Fibroblast of peridontal ligament (primary cell): ENCODE data around the gene TRIM41.
"Not testable (repeated sequence)": the region's sequence is repeated elsewhere in the genome, so short reads cannot be mapped to it uniquely, and the experiment has no call there.

ENCODE experiments used
- DNase-seq: peaks from one replicate; pipeline ENCODE4 v3.0.0-alpha.2; 2010; ENCODE audit errors: extremely low read depth

Gene TRIM41

DNA sequence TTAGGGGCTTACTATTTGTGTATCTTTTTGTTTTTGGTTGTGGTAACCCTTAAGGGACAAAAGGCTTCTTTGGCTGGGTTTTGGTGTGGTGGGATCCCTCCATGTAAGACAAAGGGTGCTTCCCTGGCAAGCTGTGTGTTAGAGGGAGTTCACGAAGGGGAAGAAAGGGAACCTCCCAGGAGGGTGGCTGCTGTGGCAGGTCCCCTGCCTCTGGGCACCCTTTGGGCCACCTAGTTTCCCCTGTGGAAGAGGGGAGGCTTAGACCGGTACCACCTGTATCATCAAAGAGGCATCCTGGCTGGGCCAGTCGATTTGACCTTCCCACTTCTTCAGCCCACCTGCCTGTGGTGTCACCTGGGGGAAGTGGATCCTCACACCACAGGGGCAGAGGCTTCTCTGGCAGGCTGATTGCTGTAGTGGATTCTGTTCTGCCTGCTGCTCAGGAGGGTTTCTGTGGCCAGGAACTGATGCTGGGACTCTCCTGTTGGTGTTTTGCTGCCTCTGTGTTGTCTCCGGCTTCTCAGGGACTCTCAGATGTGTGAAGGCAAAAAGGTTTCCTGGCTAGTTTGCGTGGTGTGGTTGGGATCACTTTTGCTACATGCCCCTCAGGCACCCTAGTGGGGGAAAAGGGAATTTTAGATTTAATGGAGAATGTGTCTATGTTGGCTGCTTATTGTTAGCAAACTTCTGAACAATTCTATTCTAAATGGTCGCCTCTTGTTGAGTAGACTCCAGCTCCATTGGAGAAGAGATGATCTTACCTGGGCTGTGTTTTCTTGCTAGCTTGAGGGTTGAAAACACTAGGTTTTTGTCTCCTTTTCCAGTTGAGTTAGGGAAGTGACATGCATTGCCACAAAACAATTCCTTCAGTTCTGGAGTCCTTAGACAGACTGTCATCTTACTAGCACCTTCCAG is 61.0 kb downstream of the TRIM41 start:
- not testable (repeated sequence) for DNase-seq
